ENCODE data around the gene CORT.
"Not testable (repeated sequence)": the region's sequence is repeated elsewhere in the genome, so short reads cannot be mapped to it uniquely, and the experiment has no call there.

The CORT gene

GRCh38 chr1:10438677-10439163 lies 11.1 kb upstream of the CORT start:
- no peak for DNase-seq (ENCODE audit: low read depth)

- no peak for DNase-seq (ENCODE audit: low read depth)
These were observed 9.5 kb upstream of the CORT start for GRCh38 chr1:10440305-10440704.

GRCh38 chr1:10440794-10441193 lies 9.0 kb upstream of the CORT start:
- no peak for DNase-seq (ENCODE audit: low read depth)

GRCh38 chr1:10444248-10444647 lies 5.6 kb upstream of the CORT start:
- no peak for DNase-seq (ENCODE audit: low read depth)

- DNase-seq (ENCODE audit: low read depth), result no peak
These were observed 4.9 kb upstream of the CORT start for GRCh38 chr1:10444795-10445397.

GRCh38 chr1:10446790-10447422 lies 2.9 kb upstream of the CORT start:
- DNase-seq (ENCODE audit: low read depth), result no peak

GRCh38 chr1:10450156-10450814 lies 454 bp downstream of the CORT start:
- DNase-seq (ENCODE audit: low read depth), result no peak

- no peak for DNase-seq (ENCODE audit: low read depth)
These were observed 1.0 kb downstream of the CORT start for GRCh38 chr1:10450836-10451235.

GRCh38 chr1:10451287-10451686 lies 1.5 kb downstream of the CORT start:
- DNase-seq (ENCODE audit: low read depth), result no peak

GRCh38 chr1:10456048-10456447 lies 6.2 kb downstream of the CORT start:
- no peak for DNase-seq (ENCODE audit: low read depth)

GRCh38 chr1:10456661-10457060 lies 6.8 kb downstream of the CORT start:
- DNase-seq (ENCODE audit: low read depth), result no peak

- DNase-seq (ENCODE audit: low read depth), result not testable (repeated sequence)
These were observed 7.6 kb downstream of the CORT start for GRCh38 chr1:10457462-10457861.

GRCh38 chr1:10457875-10458274 lies 8.0 kb downstream of the CORT start:
- no peak for DNase-seq (ENCODE audit: low read depth)

- DNase-seq (ENCODE audit: low read depth), result no peak
These were observed 9.4 kb downstream of the CORT start for GRCh38 chr1:10459184-10459583.

GRCh38 chr1:10467078-10467477 lies 17.2 kb downstream of the CORT start:
- no peak for DNase-seq (ENCODE audit: low read depth)

GRCh38 chr1:10470043-10470442 lies 20.2 kb downstream of the CORT start:
- DNase-seq (ENCODE audit: low read depth), result no peak

GRCh38 chr1:10471411-10472219 lies 21.8 kb downstream of the CORT start:
- no peak for DNase-seq (ENCODE audit: low read depth)

- peak; percentile 83 for DNase-seq (ENCODE audit: low read depth)
These were observed 22.7 kb downstream of the CORT start, which contains the start of gene DFFA for GRCh38 chr1:10472220-10473144. Gene DFFA, minus strand, starts transcription at chr1:10472529. Its CDS starts 71 bp downstream, at chr1:10472458.

- no peak for DNase-seq (ENCODE audit: low read depth)
These were observed 23.4 kb downstream of the CORT start for GRCh38 chr1:10473145-10473765.

- not testable (repeated sequence) for DNase-seq (ENCODE audit: low read depth)
These were observed 24.4 kb downstream of the CORT start for GRCh38 chr1:10474309-10474612.
